HFF-Myc (cell line): ENCODE measurements around the gene CABP4.

ENCODE experiments used
- DNase-seq: peaks from one replicate; pipeline ENCODE4 v3.0.0-alpha.2; 2011; ENCODE audit warnings: low read depth; ENCODE audit errors: extremely low read depth
- H3K4me3 ChIP-seq: replicated peaks from 2 replicates; pipeline ENCODE4 v1.5.1; 2011; ENCODE audit warnings: low read depth, mild to moderate bottlenecking, control low read depth, low read length
- CTCF ChIP-seq: IDR thresholded peaks from 2 replicates; pipeline ENCODE4 v1.5.1; 2012; ENCODE audit warnings: mild to moderate bottlenecking, low read depth, low read length, control low read depth; ENCODE audit errors: missing control alignments

Gene CABP4

GRCh38 chr11:67451658-67451976 is 3.5 kb upstream of the CABP4 start:
- no peak for TF ChIP-seq CTCF
- no peak for DNase-seq
- H3K4me3 ChIP-seq = no peak overlapping the region

GRCh38 chr11:67452141-67452952 is 2.8 kb upstream of the CABP4 start, which contains the start of gene GPR152:
GPR152 (minus strand) TSS chr11:67452729; CDS start chr11:67452724, 5 bp downstream.
- DNase-seq = no peak
- no peak within 1 kb of the TSS for H3K4me3 ChIP-seq
- TF ChIP-seq CTCF = no peak

DNA sequence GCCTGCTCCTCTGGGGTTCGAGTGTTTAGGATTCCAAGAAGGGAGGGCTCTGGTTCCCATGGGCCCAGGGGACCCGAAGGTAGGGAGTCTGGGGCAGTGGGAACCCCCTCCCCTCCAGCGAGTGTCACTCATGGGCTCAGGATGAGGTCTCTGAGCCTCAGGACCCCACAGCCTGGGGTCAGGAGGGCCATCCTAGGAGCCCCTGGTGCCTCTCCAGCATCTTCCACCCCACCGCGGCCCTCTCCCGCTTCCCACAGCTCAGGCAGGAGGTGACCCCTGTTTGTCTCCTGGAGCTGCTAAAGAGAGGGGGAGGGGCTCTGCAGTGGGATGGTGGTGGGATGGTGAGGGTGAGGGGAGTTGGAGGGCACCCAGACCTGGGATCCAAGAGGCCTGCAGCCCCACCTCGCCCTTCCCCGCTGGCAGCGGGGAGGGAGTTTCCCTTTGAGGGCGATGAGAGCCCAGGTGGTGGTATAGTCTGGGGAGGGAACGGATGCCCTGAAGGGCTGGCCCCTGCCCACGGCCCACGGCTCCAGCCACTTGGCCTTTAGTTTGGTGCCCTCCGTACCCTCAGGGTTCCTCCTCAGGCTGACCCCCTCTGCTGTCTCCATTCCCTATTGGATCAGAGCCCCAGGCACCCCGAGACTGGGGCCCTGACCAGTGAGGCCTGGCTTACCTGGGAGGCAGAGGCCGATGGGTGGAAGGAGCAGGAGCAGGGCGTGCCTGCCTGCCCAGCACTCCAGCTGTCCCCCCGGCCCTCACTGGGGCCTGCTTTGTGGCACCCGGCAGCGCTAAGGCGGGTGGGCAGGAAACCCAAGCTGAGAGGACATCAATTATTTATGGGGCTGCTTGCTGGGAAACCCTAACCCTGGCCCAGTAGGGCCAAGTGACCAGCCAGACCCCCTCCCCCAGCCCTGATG is 1.1 kb upstream of the CABP4 start:
- no peak for TF ChIP-seq CTCF
- DNase-seq = no peak
- H3K4me3 ChIP-seq = no peak overlapping the region

- H3K4me3 ChIP-seq = no peak overlapping the region
- no peak for DNase-seq
- no peak for TF ChIP-seq CTCF
Observed at GRCh38 chr11:67456068-67456705, 1.0 kb downstream of the CABP4 start.

- DNase-seq = no peak
- TF ChIP-seq CTCF = no peak
- H3K4me3 ChIP-seq = no peak overlapping the region
Observed at GRCh38 chr11:67457453-67457852, 2.3 kb downstream of the CABP4 start.

GRCh38 chr11:67458266-67458665 is 3.1 kb downstream of the CABP4 start:
- TF ChIP-seq CTCF = no peak
- H3K4me3 ChIP-seq = no peak overlapping the region
- DNase-seq = no peak
